ENCODE measurements around the gene STXBP6. TPM values are rescaled to one million over a fixed set of nuclear protein-coding genes. Genes with fewer than 3 reads are reported as not detected.
A peak's percentile ranks its signal among the peaks of the same experiment; 100 is the strongest.

Gene STXBP6
- total RNA-seq (10 to 100 TPM; 20.7 to 28.5 (median 25.0) TPM), polyA plus RNA-seq (10 to 100 TPM in 1 of 2 donors, 1 to 10 TPM in 1; 9.9 to 14.1 TPM)

GRCh38 chr14:25049568-25050268 lies at the start of gene STXBP6:
Gene STXBP6, minus strand, starts transcription at chr14:25050147. Its CDS starts 75,329 bp downstream, at chr14:24974818.
- Histone ChIP-seq H3K4me1 (peaks cover 30 to 53% (median 34%) of the 10 kb centered on the region in 3 donors), H3K9me3 (no peaks in the 10 kb centered on the region), H3K36me3 (no peaks in the 10 kb centered on the region), H3K4me3 (peak within 1 kb of the TSS; percentile 68 to 87 (median 76)), H3K27ac (peak within 1 kb of the TSS; percentile 83 to 92 (median 86)), H3K27me3 (no peaks in the 10 kb centered on the region)
- FAIRE-seq (no peak), ATAC-seq (peak; percentile 73 to 85 (median 81)), DNase-seq (peak; percentile 84 to 94 (median 89))
- no peak for TF ChIP-seq CTCF (IDR thresholded peaks at IDR 0.05)
- 0% methylated on average over 77 to 82 of the region's 82 CpGs for WGBS, 2 donors
- intact Hi-C loops (cut with DNase I): loop anchor here in 2 of 3 donors (5.0 to 10.0 kb wide), 2 partner anchors 242 to 245 kb away; no protein-coding TSS in a partner anchor

- Histone ChIP-seq H3K4me1 (no peaks in the 10 kb centered on the region), H3K9me3 (no peaks in the 10 kb centered on the region), H3K27ac (no peak overlapping the region), H3K36me3 (no peaks in the 10 kb centered on the region), H3K4me3 (no peak overlapping the region), H3K27me3 (no peaks in the 10 kb centered on the region)
- ATAC-seq (peak in 1 of 4 donors; percentile 34), FAIRE-seq (no peak), DNase-seq (no peak)
- 46 to 52% methylated on average over 2 of the region's 2 CpGs for WGBS, 2 donors
- intact Hi-C loops (cut with DNase I): no loop called here
- TF ChIP-seq CTCF (IDR thresholded peaks at IDR 0.05): no peak
Observed at GRCh38 chr14:25097120-25097519, 47.2 kb upstream of the STXBP6 start.

- Histone ChIP-seq H3K4me3 (no peak overlapping the region), H3K4me1 (peaks cover 0 to 8% (median 6%) of the 10 kb centered on the region in 3 donors), H3K36me3 (no peaks in the 10 kb centered on the region), H3K27ac (no peak overlapping the region), H3K9me3 (no peaks in the 10 kb centered on the region), H3K27me3 (no peaks in the 10 kb centered on the region)
- ATAC-seq: no peak
- no peak for TF ChIP-seq CTCF (IDR thresholded peaks at IDR 0.05)
- intact Hi-C loops (cut with DNase I): no loop called here
- FAIRE-seq: no peak
- no peak for DNase-seq
- WGBS, 2 donors: 78 to 82% methylated on average over 5 of the region's 5 CpGs
Observed at GRCh38 chr14:25095736-25096437, 45.9 kb upstream of the STXBP6 start.

DNA sequence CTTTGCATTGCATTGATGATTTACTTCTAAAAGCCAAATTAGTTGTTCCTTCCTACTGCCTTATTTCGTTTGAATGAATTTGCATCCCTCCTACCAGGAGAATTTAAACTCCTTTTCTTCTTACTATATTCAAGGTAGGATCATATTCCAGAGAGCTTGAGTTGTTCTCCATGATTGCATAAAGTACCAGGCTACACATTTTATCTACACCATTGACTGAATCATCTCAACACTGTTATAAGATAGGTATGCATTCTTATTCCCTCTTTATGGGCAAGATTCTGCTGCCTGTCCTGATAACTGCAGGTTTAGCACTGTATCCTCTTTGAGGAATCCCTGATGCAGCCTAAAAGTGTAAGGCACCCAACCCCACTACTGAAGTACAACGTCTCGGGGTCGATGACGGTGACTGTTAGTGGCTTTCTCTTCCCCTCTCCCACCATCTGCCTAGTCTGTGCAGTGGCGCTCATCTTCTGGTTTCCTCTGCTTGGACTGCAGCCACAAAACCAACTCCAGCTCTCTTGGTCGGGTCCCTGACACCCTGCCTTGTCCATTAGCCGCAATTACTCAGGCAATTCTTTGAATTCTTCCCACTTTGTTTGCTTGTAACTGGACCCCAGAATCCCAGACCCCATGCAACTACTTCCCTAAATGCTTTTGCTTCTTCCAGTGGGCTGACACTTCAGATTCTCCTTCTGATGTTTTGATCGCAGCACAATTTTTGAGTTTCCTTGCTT lies 44.4 kb upstream of the STXBP6 start:
- Histone ChIP-seq H3K27me3 (no peaks in the 10 kb centered on the region), H3K9me3 (no peaks in the 10 kb centered on the region), H3K36me3 (no peaks in the 10 kb centered on the region), H3K4me1 (peaks cover 0 to 13% (median 6%) of the 10 kb centered on the region in 3 donors), H3K27ac (no peak overlapping the region), H3K4me3 (no peak overlapping the region)
- no peak for TF ChIP-seq CTCF (IDR thresholded peaks at IDR 0.05)
- FAIRE-seq: no peak
- no peak for ATAC-seq
- WGBS, 2 donors: 82 to 86% methylated on average over 9 of the region's 9 CpGs
- no peak for DNase-seq
- intact Hi-C loops (cut with DNase I): no loop called here

Measured in pancreas (tissue), 10 donors.